Measurements from ENCODE around the gene CRIP3.

Gene CRIP3

DNA sequence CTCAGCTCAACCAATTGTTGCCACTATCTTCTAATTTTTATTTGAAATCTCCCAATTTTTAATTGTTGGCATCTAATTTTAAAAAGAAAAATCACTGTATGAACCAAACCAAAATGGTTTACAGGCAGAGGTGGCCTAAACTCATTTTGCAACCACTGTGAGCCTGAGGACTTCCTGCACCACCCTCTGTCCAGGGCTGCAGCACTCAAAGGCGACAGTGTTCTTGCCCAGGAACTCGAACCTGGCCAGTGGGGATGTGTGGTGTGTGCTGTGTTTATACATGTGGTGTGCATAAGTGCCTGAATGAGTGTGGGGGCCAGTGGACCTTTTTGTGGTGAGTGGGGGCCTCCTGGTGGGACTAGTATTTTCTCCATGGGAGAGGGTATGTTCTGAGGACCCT is 34.9 kb downstream of the CRIP3 start:
- no peak for DNase-seq (ENCODE audit: low spot score)

DNA sequence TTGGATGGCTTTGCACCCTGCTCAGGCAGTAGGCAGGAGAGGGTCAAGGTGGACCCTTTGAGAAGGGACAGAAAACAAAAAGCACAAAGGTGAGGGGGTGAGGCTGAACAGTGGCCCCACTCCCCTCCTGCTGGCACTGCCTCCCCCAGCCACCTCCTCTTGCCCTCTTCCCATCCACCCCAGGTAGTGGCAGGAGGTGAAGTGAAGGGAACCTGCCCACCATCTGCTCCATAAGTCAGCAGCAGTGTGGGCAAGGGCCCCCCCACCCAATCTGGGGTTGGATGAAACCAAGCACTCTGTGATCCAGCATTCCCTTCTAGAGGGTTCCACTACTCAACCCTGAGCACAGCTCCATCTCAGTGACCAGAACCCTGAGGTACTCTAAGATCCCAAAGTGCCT is 36.7 kb downstream of the CRIP3 start:
- DNase-seq (ENCODE audit: low spot score) = no peak

DNA sequence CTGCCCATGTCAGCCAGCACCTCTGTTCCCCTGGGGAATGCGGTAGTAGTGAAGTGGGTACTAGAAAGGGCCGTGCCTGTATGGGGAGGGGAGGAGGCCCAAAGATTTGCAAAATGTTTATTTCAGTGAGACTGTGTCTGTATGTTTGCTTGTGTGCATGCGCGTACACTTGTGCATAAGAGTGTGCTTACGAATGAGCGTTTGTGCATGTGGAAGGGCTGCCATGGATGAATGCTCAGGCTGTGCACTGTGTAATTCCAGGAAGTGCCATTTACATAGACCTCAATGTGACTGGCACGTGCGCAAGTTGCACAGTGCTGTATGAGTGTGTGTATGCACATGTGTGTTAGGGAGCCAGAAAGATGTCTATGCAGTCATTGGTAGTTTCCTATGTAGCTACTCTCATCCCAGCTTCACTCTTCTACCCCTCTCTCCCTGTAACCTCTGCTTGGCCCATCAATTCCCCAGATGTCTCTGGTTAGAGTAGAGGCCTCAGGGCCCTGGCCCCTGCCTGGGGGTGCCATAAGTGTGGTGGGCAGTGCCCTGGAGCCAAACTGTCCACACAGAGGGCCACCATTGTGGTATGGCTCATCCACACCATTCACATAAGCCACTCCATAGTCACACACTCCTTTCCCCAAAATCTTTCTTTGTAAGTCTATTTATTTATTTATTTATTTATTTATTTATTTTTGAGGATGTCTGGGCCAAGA is 37.4 kb downstream of the CRIP3 start:
- no peak for DNase-seq (ENCODE audit: low spot score)

DNA sequence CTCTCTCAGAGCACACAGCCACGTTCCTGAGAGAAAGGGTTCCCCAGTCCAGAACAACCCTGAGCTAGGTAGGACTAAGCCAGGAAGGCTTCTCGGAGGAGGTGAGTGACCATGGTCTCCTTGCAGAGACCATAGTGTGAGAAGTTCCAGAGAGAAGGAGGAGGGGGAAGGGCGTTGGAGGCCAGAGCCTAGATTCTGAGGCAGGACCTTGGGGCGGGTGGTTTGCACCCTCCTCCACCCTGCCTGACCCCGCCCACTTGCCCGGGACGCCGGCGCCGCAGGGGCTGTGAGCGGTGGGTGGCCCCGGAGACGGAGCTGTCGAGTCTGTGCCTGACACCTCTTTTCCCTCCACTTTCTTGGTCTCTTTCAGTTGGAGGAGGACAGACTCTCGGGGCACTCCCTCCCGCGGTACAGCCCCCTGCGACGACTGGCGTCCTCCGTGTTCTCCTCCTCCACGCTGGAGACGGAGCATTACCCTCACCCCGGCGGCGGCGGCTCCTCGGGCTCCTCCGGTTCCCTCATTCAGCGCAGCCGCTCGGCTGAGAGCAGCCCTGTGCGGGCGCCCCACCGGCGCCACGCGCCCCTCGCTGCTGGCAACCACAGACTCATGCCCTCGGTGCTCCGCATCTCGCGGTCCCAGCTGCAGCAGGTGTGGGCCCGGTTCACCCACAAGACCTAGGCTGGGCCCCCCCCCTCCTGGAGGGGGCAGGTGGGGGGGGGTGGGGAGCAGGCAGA is 39.2 kb downstream of the CRIP3 start:
- DNase-seq (ENCODE audit: low spot score) = peak; percentile 59

DNA sequence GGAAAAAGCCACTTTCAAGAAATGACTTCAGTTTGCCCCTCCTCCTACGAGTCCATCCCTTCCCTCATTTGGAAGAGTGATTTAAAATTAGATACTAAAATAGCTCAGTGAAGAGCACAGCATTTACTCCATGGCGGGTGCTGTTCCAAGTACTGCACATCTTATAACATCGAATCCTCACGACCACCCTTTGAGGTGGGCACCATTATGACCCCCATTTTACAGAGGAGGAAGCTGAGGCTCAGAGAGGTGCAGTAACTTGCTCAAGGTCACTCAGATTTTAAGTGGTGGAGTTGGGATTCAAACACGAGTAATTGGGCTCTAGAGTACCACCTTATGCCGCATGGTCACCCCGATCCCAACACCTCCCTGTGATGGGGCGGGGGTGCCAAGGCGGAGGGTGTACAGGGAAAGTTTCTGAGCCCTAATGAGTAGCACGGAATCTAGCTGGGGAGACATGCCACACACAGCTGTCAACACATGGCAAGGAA is 39.8 kb downstream of the CRIP3 start:
- DNase-seq (ENCODE audit: low spot score) = no peak

DNA sequence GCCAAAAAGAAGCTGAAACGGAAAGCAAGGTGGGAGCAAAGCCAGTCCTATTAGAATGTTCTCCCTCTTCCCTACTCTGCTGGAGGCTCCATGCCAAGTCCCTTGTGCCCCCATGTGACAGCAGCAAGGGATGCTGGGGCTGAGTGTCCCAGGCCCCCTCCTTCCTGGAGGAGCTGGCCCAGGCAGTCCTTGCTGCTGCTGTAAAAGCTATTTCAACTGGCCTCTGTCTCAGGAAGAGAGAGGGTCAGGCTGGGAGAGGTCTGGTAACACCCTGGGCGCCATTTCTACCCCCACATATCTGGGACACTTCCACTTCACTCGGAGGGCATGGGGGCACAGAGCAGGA is 40.3 kb downstream of the CRIP3 start:
- DNase-seq (ENCODE audit: low spot score) = no peak

DNA sequence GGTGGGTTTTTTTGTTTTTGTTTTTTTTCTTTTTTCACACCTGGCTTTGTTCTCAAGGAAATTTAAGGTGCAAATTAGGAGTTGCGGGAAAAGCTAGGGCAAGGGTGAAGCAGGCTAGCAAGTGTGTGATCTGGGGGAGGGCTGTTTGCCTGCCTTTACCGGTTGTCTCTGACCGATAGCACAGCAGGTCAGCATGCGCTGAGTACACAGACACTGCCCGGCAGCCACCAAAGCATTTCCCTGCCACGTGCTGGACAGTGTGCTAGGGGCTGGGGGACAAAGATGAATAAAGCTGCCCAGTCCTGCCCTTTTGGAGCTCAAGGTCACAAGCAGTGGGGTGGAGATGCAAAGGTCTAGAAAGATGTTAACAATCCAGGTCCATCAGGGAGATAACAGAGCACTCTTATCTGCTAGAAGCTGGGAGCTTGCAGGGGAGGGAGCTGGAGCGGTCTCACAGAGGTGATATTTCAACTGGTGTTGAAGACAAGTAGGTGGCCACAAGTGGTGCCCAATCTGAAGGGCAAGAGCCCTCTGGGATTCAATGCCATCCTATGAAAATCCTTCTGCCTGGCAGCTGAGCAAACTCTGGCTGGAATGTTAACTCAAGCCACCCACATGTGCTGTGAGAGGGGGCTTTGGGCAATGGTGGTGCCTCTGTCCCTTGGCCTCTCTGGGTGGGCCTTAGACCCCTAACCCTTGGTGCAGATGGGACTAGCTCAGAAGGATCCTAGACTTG is 40.8 kb downstream of the CRIP3 start:
- no peak for DNase-seq (ENCODE audit: low spot score)

DNA sequence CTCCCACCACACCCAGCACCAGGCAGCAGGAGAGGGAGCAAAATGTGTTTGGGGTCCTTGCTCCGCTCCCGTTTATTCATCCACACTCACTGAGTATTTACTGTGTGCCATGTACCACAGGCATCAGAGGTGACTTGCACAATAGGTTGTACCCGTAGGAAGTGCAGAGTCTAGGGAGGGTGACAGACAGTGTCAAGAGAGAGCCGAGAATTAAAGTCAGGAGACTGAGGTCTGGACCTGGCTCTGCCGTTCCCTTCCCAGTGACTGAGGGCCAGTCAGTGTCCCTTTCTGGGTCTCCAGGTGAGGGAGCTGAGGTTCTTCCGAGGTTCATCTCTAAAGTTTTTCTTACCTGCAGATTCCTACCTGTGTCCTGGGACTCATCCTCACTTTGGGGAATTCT is 43.1 kb downstream of the CRIP3 start:
- DNase-seq (ENCODE audit: low spot score) = no peak

DNA sequence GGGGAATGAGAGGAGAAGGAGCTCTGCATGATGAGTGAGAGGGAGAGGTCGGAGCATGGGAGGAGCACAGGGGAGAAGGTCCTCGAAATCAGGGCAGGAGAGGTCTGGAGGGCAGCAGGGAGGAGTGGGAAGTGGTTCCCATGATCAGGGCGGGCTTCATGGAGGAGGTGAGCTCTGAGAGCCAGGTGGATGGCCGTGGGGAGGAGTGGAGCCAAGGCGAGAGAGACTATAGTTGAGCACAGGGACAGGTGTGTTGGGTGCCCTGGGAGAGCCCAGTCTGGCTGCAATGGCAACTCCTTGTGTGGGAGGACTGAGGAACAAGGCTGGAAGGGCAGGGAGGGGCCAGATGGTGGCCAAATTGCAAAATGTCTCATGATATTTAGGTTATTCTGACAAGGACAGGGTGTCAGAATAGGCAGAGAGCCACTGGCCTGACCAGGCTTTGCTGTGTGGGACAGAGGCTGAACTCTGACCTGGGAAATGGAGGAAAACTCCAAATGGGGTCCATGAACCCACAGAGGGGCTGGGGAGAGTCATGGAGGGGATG is 44.0 kb downstream of the CRIP3 start:
- DNase-seq (ENCODE audit: low spot score) = no peak

DNA sequence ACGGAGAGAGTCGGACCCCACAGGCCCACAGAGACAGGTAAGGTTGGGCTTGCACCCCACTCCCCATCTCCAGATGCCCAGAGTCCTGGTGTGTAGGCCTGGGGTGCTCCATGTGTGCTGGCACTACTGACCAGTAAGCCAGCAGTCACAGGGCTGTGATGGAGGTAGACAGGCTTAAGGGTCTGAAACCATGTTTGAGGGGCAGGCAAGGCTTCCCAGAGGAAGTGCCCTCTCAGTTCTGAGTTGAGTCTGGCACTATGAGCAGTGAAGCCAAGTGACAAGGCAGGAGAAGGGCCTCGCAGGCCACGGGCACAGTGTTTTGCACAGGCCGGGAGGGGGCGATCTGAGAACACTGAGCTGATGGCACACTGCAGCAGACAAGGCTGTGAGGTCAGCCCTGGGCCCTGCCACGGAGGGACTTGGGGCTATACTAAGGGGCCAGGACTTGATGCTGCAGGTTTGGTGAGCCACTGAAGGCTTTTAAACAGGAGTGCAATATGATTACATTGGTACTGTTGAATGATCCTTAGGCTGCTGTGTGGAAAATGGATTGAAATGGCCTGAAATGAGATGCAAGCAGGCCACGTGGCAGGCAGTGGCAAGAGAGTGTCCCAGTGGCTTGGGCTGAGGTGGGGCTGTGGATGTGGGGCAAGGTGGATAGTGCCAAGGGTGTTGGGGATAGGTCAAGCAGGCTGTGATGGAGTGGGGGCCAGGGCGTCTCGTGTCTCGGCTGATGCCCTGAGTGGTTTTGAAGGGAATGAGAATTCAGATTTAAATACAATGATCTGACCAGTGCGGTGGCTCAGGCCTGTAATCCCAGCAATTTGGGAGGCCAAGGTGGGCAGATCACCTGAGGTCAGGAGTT is 45.1 kb downstream of the CRIP3 start:
- DNase-seq (ENCODE audit: low spot score) = peak; percentile 94

DNA sequence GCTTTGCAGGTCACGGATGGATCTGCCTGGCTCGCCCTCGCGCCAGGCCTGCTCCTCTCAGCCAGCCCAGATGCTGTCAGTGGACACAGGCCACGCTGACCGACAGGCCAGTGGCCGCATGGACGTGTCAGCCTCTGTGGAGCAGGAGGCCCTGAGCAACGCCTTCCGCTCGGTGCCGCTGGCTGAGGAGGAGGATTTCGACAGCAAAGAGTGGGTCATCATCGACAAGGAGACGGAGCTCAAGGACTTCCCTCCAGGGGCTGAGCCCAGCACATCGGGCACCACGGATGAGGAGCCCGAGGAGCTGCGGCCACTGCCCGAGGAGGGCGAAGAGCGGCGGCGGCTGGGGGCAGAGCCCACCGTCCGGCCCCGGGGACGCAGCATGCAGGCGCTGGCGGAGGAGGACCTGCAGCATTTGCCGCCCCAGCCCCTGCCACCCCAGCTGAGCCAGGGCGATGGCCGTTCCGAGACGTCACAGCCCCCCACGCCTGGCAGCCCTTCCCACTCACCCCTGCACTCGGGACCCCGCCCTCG is 45.8 kb downstream of the CRIP3 start:
- no peak for DNase-seq (ENCODE audit: low spot score)

DNA sequence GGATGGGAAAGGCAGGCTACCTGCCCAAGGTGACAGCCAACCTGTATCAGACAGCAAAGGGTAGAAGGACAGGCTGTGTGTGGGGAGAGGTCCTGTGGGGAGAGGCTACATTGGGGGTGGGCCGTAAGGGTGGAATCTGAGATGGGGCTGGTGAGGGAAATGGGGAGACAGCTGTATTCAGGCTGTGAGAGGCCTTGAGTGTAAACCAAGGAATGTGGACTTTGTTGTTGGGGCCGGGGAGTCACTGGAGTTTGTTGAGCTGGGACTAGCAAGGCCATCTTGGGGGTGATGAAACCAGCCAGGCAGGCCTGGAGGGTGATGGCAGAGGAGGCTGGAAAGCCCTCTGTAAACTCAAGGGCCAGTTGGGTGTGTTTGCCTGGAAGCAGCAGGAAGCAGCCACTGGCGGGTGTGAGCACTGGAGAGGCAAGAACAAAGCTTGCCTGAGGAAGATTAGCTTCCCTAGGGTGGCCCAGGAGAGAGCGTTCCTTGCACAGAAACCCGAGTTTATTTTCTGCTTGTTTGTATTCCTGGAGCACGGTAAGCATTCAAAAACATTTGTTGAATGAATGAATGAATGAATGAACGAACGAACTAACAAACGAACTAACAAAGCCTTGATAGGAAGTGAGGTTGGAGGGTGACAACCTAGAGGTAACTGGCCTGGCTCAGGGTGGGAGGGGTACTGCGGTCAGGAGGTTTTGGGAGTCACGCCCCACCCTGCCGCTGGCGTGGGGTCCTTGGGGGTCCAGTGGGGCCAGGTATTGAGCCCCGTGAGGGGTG is 46.4 kb downstream of the CRIP3 start:
- no peak for DNase-seq (ENCODE audit: low spot score)

DNA sequence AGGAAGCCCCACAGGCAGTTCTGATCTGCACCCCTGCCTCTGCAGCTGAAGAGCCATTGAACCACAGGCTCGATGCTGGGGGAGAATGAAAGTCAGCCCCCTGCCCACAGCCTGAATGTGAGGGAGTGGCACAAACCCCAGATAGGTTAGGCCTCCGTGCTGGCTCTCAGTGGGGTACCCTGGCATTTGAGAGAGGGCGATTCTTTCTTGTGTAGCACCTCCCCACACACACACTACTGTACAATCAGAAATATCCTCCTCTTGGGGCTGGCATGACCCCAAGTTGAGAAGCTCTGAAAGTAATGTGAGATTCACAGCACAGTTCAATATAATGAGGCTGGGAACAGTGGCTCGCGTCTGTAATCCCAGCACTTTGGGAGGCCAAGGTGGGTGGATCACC is 47.4 kb downstream of the CRIP3 start:
- DNase-seq (ENCODE audit: low spot score) = no peak

DNA sequence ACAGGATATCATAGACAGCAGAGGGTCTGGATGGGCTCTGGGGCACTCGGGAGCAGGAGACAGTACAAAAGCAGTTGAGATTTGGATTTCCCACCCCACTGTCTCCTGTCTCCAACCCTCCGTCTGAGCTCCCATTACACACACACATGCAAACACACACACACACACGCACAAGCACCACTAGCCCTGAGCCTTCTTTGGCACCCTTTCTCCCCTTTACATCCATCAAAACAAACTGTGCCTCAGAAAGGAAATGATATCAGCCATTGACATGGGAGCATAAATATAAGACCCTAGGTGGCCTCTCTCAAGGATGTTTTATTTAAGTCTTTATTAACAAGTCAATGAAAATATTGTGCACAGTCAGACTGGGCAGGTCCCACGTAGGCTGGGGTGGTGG is 47.8 kb downstream of the CRIP3 start:
- DNase-seq (ENCODE audit: low spot score) = no peak

DNA sequence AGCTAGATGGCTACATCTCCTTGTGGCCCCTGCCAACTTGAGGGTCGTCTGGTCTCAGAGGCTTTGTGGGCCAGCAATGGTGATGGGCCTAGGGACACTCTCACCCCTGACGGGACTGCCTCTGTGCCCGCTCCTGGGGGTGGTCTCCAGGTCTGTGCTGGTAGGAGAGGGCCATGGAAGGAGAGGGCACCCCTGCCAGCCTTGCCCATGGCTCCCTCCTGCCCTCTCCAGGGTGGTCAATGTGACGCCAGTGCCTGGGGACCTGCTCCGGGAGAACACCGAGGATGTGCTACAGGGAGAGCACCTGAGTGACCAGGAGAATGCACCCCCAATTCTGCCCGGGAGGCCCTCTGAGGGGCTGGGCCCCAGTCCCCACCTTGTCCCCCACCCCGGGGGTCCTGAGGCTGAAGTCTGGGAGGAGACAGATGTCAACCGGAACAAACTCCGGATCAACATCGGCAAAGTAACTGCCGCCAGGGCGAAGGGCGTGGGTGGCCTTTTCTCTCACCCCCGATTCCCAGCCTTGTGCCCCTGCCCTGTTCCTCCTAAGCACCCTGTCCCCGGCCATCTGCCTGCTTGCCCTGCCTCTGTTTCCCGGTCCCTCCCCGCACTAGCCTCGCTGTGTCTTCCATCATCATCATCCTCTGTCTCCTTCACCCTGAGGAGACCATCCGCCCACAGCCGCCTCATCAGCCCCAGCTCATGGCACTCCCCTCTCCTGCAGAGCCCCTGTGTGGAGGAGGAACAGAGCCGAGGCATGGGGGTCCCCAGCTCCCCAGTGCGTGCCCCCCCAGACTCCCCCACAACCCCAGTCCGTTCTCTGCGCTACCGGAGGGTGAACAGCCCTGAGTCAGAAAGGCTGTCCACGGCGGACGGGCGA is 49.6 kb downstream of the CRIP3 start:
- no peak for DNase-seq (ENCODE audit: low spot score)

DNA sequence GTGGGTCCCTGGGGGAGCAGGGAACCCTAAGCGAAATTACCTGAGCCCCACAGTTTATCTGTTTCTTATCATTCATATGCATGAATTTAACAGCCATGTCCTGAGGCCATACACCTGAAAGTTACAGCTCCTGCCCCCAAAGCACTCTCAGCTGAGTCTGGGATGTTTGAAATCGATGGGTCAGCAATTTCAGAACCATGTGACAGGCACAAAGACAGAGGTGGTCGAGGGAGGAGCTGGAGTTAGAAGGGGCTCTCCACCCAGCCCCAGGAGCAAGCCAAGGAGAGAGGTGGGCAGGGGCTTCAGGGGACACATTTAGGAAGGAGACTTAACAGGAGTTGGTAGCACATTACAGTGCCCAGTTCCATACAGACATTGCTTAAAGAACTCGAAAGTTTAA is 50.4 kb downstream of the CRIP3 start:
- no peak for DNase-seq (ENCODE audit: low spot score)

DNA sequence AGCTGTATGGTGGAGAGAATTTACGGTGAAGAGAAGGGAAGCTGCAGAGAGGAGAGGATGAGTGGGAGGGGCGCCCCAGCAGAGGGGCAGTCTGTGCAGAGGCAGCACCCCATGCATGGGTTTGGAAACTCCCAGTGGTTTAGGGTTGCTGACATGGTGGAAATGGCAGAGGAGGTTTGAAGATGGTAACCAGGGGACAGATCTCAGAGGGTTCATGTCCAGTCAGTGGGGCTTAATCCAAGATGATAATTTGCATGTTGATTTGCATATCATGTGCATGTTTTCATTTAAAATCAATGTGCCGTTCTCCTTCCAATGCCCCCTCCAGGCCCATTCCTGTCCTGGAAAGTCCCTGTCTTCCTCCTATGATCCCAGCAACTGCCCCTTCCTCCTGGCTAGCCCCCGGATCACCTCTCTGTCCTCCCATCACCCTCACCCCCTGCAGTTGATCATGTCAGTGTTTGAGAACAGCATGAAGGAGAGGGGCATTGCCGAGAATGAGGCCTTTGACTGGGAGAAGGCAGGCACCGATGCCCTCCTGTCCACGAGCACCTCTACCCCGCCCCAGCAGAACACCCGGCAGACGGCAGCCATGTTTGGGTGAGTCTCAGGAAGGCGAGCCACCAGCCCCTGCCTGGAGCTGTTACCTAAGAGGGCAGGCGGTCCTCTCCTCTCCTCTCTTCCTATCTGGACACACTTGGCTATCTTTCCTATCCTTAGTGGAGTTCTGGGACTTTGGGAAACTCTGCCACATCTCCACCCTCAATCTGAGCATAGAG is 51.1 kb downstream of the CRIP3 start:
- no peak for DNase-seq (ENCODE audit: low spot score)

DNA sequence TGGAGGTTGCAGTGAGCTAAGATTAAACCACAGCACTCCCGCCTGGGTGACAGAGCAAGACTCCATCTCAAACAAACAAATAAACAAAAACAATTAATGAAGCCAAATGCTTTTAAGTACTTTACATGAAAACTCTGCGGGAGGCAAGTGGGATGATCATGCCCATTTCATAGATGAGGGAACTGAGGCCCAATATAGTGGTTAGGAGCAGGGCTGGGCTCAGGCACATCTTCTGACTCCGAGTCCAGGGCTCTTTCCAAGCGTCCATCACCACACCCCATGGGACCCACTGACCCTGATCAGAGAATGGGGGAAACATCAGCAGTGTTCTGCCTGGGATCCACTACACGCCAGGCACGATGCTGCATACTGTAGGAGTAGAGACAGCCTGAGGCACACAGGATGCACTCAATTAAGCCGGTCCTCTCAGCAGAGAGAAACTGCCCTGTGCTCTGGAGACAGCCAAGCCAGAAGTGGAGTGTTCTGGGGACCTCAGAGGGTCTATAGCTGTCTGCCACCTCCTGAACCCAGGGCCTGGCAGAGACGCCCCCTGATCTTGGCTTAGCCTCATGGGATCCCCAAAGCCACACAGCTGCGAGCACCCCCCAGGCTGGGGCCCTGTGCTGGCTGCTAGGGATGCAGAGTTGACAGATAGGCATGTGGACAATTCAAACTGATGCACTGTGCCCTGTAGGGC is 51.8 kb downstream of the CRIP3 start:
- DNase-seq (ENCODE audit: low spot score) = no peak

All from iPS-NIHi11 (cell line).